Measurements from ENCODE around the gene PPP2R3A.
"Not testable (repeated sequence)": the region's sequence is repeated elsewhere in the genome, so short reads cannot be mapped to it uniquely, and the experiment has no call there.

PPP2R3A gene

DNA sequence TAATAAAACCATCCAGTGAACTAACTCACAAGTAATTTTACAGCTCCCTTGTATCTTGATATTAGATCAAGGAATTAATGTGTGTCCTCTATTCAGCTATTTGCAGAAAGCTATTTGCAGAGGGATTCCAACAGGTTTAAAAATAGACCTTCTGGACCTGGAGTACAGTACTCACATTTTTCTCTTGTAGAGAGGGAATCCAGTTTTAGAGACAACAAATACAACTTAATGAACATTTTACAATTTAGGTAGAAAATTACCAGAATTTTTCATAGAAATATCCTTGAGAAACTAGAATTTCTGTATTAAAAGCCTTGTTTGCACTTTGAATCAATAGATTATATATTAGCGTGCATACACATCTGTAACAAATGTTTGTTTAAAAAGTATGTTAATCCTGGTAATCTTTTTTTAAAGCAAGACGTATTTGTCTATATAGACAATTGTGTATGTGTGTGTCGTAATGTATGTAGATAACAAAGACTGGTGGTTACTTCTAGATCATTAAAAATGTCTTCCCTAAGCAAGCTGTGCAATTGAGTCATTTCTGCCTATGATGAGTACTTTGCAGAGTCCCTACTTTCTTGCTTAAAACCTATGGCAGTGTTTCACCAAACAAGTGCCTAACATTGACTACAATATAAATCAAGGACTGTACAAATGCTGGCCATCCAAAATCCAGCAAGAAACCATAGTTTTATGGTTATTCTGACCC lies 57.9 kb downstream of the PPP2R3A start:
- DNase-seq = no peak

- DNase-seq = no peak
Observed at GRCh38 chr3:136036306-136036705, 70.8 kb downstream of the PPP2R3A start.

- DNase-seq = no peak
Observed at GRCh38 chr3:136038668-136039067, 73.1 kb downstream of the PPP2R3A start.

GRCh38 chr3:136042608-136043221 lies 77.2 kb downstream of the PPP2R3A start:
- DNase-seq = no peak

DNA sequence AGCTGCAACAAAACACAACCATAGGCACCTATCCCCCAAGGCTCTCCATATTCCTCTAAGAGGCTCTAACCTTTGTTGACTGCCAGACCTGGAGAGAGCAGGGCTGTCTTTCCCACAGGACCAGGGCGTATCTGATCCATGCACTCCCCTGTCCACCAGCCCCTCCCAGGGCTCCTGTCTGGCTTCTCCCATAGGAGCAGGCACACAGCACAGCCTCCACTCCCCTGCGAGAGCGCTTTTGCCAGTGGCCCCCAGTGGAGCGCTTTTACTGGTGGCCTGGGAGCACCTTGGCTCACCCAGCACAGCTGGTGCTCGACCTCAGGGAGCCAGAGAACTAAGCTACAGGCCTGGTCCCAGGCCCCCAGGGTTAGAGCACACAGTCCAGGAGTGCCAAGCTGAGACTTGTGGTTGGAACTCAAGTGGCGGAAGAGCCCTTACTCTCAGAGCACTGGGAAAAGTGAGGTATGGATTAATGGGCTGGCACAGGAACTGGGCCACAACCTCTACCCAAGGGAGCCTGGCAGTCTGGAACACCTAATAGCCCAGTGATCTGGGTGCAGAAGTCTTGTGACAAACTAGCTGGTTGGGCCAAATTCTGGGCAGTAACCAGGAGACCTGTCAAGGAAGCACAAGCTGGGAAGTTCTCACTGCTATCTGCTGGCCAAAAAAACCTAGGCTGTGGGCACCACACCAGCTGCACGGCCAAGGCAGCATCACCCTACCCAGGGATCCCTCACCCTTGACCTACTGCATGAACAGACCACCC lies 79.6 kb downstream of the PPP2R3A start:
- DNase-seq = no peak

DNA sequence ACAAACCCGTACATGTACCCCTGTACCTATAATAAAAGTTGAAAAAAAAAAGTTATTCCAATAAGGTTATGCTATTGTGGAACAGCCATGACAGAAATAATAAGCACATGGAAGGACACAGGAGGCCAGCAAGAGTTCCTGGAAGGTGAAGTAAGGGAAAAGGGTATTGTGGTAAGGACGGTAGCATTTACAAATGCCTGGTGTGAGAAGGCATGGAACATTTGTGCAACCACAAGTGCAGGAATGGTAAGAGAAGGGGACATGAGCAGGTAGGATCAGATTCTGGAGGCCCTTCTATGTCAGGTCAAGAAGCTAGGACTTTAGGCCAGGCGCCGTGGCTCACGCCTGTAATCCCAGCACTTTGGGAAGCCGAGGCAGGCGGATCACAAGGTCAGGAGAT lies 82.5 kb downstream of the PPP2R3A start:
- DNase-seq = no peak

GRCh38 chr3:136050250-136050649 lies 84.7 kb downstream of the PPP2R3A start:
- no peak for DNase-seq

GRCh38 chr3:136055491-136055890 lies 90.0 kb downstream of the PPP2R3A start:
- DNase-seq = no peak

DNA sequence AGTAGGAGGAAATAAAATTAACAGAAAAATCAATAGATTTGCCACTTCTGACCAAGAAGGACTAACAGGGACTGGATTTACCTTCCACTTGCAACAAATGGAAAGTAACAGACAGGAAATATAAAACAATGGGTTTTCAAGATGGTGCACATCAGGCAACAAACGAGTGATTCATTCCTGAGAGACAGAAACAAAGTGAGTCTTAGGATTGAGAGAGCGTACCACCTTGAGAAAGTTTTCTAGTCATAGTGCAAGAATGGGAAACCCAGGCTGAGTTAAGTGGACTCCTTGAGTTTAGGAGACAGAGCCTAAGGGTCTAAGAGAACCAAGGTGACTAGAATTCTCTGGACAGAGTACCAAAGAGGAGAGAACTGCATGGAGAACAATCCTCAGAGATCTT lies 101.7 kb downstream of the PPP2R3A start:
- DNase-seq = no peak

DNA sequence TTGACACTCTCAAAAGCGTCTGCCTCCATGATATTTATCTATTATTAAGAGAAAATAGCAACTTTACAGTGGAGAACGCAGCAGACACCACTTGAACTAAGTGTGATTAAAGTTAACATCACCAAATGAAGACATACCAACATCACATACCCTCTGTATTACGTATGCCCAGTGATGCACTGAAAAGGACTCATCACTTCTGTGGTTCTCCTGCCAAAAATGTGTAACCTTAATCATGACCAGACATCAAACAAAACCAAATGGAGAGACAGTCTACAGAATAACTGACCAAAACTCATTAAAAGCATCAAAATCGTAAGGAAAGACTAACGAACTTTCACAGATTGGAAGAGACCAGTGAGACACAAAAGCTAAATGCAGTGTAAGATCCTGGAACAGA lies 103.2 kb downstream of the PPP2R3A start:
- DNase-seq = no peak

GRCh38 chr3:136069933-136070332 lies 104.4 kb downstream of the PPP2R3A start:
- DNase-seq = no peak

DNA sequence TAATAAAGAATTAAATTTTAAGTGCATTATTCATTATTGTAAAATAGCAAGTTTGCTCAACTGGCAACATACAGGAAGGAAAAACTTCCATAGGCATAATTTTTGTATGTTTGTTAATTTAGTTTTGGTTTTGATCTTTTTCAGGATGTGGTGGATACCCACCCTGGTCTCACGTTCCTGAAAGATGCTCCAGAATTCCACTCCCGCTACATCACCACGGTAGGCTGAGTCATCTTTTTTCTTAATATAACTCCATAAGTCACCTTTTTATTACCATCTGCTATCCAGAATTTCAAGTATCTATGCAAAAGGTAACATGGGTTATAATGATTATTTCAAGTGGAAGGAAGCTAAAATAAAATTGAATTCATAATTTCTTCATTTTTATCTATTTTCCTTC lies 104.8 kb downstream of the PPP2R3A start:
- no peak for DNase-seq

DNA sequence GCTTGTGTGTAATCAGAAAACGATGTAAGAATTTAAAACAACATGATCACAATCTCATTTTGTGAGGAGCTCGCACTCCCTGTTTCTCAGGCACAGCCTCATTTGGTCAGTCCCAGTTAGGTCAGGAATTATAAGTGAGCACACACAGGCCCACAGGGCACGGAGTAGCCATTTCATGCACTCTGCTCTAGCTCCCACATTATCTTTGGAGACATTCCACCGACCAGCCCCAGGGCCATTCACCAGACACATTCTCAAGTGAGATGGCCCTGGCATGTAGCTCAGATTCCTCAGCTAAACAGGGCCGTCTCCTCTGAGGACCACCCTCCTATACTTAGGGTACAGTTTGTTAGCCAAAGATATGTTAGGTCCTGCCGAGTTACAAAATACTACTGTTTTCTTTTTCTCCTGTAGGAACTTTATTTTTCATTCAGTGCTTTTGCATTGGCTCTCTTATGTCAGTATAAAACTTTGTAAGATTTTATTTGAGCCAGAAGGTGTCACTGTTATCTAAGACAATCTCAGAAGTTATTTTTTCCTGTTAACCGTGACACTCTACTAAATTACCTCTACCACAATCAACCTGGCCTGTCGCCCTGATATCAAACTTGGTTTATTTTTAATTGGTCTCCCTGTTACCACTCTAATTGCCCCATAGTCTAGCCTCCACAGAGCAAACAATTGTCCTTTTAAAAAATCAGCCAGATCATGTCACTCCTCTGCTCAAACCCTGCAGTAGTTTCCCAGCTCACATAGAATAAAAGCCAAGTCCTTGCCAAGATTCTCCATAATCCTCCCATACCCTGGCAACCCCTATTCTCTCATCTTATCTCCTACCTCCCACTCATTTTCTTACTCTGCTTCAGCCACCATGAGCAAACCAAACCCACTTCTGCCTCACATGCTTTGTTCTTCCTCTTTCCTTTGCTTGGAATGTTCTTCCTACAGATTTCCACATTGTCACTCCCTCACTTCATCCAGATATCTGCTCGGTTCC lies 105.7 kb downstream of the PPP2R3A start:
- DNase-seq = peak; percentile 4

DNA sequence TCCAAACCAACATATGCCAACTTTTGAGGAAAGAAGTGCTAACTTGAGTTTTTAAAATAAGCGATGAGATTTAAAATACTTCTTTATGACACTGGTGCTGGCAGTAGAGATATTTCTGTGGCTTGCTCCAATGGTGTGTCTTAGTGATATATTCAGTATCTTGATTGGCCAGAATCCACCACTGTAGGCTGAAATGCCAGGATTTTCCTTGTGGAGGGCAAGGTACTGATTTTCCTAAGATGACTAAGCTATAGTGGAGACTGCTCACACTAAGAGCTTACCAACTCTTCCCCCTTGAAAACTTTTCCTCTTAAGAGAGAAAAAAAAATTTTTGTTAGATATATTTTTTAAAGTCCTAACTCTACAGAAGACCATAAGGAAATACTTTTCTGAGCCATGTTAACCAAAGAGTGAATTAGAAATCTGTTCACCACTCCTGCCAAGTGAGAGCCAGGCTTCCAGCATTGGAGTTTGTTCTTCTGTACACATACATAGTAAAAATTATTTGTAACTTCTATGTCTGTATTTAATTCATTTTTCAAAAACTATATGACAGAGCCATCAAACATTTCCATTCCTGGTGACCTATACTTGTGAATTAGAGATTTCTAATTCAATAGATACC lies 109.1 kb downstream of the PPP2R3A start:
- DNase-seq = no peak

GRCh38 chr3:136075218-136075808 lies 109.8 kb downstream of the PPP2R3A start:
- peak; percentile 60 for DNase-seq

DNA sequence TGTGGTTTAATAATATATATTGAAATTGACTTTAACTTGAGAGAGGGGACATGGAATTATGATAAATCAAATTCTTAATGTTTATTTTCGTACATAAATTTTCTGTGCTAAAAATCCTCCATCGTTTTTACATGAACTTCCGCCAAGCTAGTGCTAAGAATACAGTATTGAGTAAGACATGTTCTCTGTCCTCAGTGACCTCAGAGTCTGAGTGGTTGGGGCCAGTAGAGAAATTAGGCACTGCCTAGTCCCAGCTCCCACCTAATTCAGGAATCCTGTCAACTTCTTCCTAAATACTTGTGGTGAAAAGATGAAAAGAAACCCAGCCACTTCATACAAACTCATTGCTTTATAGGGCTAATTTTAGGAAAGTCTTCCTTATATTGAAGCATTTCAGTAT lies 110.3 kb downstream of the PPP2R3A start:
- peak; percentile 66 for DNase-seq

DNA sequence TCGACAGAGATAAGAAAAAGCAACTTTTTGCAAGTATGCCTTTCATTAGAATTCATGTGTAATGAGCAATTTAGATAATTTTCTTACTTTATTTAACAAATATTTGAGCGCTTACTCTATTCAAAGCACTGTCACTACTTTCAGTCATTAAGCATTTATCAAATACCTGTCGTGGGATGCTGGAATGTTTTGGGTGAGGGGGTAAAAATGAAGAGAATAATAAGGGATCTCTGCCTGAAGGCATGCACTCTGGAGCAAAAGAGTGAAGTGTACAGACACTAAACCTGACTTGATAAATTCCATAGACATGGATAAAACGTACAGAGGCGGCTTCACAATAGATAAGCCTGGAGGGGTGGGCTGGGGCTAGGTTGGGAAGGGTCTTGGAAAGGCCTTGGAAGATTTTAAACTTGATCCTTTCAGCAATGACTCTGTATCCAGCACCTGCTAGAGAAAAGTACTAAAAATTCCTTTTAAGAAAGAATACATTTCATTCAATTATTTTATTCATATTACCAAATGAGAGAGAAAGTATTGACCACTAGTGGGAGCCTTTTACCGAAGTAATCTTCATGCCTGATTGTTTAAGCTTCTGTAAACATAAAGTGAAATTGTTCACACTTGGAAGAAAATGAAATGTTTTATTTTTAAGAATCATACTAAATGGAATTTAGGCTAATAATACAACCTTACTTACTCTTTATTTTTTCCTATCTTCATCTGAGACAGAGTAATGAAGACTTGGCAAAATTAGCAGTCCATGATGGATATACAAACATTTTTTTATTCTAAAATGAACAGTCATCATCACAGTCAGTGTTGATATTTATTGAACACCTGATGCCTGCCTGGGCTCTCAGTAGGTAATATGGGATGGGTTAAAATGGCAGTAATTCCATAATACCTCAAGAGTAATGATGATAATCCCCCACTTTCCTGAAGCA lies 113.2 kb downstream of the PPP2R3A start:
- DNase-seq = peak; percentile 7

DNA sequence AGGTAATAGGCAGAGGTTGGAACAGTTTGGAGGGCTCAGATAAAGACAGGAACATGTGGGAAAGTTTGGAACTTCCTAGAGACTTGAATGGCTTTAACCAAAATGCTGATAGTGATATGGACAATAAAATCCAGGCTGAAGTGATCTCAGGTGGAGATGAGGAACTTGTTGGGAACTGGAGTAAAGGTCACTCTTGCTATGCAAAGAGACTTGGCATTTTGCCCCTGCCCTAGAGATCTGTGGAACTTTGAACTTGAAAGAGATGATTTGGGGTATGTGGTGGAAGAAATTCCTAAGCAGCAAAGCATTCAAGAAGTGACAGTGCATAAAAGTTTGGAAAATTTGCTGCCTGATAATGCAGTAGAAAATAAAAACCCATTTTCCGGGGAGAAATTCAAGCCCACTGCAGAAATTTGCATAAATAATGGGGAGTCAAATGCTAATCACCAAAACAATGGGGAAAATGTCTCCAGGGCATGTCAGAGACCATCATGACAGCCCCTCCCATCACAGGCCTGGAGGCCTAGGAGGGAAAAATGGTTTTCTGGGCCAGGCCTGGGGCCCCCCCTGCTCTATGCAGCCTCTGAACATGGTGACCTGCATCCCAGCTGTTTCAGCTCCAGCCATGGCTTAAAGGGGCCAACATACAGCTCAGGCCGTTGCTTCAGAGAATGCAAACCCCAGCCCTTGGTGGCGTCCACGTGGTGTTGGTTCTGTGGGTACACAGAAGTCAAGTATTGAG lies 118.3 kb downstream of the PPP2R3A start:
- not testable (repeated sequence) for DNase-seq

GRCh38 chr3:136085067-136085466 lies 119.5 kb downstream of the PPP2R3A start:
- DNase-seq = not testable (repeated sequence)

GRCh38 chr3:136093771-136094170 lies 128.2 kb downstream of the PPP2R3A start:
- DNase-seq = no peak

Measured in GF-D8 (cell line).